Endothelial cell of umbilical vein (primary cell): ENCODE measurements around the gene UBE2Q2. TPM values are rescaled to one million over a fixed set of nuclear protein-coding genes. Genes with fewer than 3 reads are reported as not detected.

Experiments used
- BruUV-seq: library from RNA; stranded (reverse); fragments of 400-500 nt; replicated peaks from 2 replicates; lab custom pipeline; 2021; lab: Mats Ljungman, UMichigan
- CTCF ChIA-PET: fragments of 300-600, 350-600 bp; sonication (Branson Sonifier 250); formaldehyde crosslinking; loops from one replicate; lab custom pipeline; 2021; ENCODE audit warnings: antibody characterized with exemption, inconsistent platforms; lab: Charles Lee
- POLR2A ChIA-PET: fragments of 300-600, 350-600 bp; sonication (Branson Sonifier 250); formaldehyde crosslinking; loops from one replicate; lab custom pipeline; 2021; ENCODE audit warnings: antibody characterized with exemption, inconsistent platforms; lab: Charles Lee
- DNase-seq: peaks from one replicate; pipeline ENCODE4 v3.0.0-alpha.2; 2011; ENCODE audit warnings: low read depth, low spot score
- FAIRE-seq: peaks from 2 replicates; lab custom pipeline; 2011; peaks lifted over from hg19 to GRCh38; lab: Jason Lieb, UNC
- H2AFZ ChIP-seq: 2 replicates; pipeline ENCODE4 v1.6.0; 2012; ENCODE audit warnings: low read depth, low read length, control low read depth, inconsistent platforms
- H3K27ac ChIP-seq: 2 replicates; pipeline ENCODE4 v1.5.1; 2011; ENCODE audit warnings: low read depth, mild to moderate bottlenecking, control low read depth, low read length, moderate library complexity; ENCODE audit not compliant: insufficient read depth
- H3K27me3 ChIP-seq, 2 experiments: 2 replicates each; pipeline versions ENCODE4 v1.6.0 to v1.6.1; 2011; ENCODE audit warnings: low read length in 2 of 2, mixed read lengths in 1 of 2; ENCODE audit not compliant: control insufficient read depth in 2 of 2, insufficient read depth in 2 of 2
- H3K36me3 ChIP-seq, 2 experiments: 2 replicates in 1 of 2; 3 replicates in 1 of 2; pipeline ENCODE4 v1.5.1; 2011; ENCODE audit warnings: low read length in 2 of 2, mild to moderate bottlenecking in 1 of 2, moderate library complexity in 1 of 2; ENCODE audit not compliant: control insufficient read depth in 2 of 2, insufficient read depth in 2 of 2; ENCODE audit errors: extremely low read depth in 1 of 2
- H3K4me1 ChIP-seq: 3 replicates; pipeline ENCODE4 v1.5.1; 2011; ENCODE audit warnings: mild to moderate bottlenecking, low read length; ENCODE audit not compliant: control insufficient read depth, insufficient read depth; ENCODE audit errors: extremely low read depth
- H3K4me2 ChIP-seq: 2 replicates; pipeline ENCODE4 v1.6.1; 2011; ENCODE audit warnings: low read length, control low read depth, mixed read lengths; ENCODE audit not compliant: insufficient read depth
- H3K4me3 ChIP-seq, 3 experiments: fragments of 200-600 bp in 1 of 3; sonication (generic), shearing (Covaris generic) in 1 of 3; replicated peaks in 1 of 3; 2 replicates each; pipeline ENCODE4 v1.5.1; 2011 to 2016; ENCODE audit warnings: control low read depth in 3 of 3, low read length in 3 of 3, mild to moderate bottlenecking in 2 of 3, inconsistent platforms in 1 of 3, low read depth in 1 of 3, moderate library complexity in 1 of 3; ENCODE audit not compliant: insufficient read depth in 1 of 3
- H3K79me2 ChIP-seq: 2 replicates; pipeline ENCODE4 v1.6.0; 2012; ENCODE audit warnings: low read length, inconsistent platforms; ENCODE audit not compliant: control insufficient read depth, insufficient read depth
- H3K9ac ChIP-seq: replicated peaks from 2 replicates; pipeline ENCODE3; 2011; ENCODE audit warnings: low read length, control low read depth; ENCODE audit not compliant: insufficient read depth; ENCODE audit errors: extremely low read depth
- H3K9me1 ChIP-seq: replicated peaks from 3 replicates; pipeline ENCODE4 v1.6.0; 2011; ENCODE audit warnings: mild to moderate bottlenecking, low read length; ENCODE audit not compliant: control insufficient read depth, insufficient read depth; ENCODE audit errors: extremely low read depth
- H3K9me3 ChIP-seq: replicated peaks from 2 replicates; pipeline ENCODE4 v1.5.1; 2012; ENCODE audit warnings: low read length, inconsistent platforms; ENCODE audit not compliant: control insufficient read depth, insufficient read depth
- H4K20me1 ChIP-seq: replicated peaks from 2 replicates; pipeline ENCODE3; 2011; ENCODE audit warnings: mild to moderate bottlenecking, low read length; ENCODE audit not compliant: control insufficient read depth, insufficient read depth; ENCODE audit errors: extremely low read depth
- EZH2 ChIP-seq: IDR thresholded peaks from 2 replicates; pipeline ENCODE4 v1.6.1; 2012; ENCODE audit warnings: borderline replicate concordance, low read depth, mild to moderate bottlenecking, moderate library complexity, low read length, inconsistent platforms; ENCODE audit not compliant: severe bottlenecking
- GATA2 ChIP-seq: IDR thresholded peaks from 2 replicates; pipeline ENCODE4 v1.7.0; 2011; ENCODE audit warnings: low read depth, mild to moderate bottlenecking, moderate library complexity, mixed read lengths, low read length; ENCODE audit not compliant: insufficient read length, insufficient read depth
- JUN ChIP-seq: IDR thresholded peaks from 2 replicates; pipeline ENCODE4 v1.6.1; 2011; ENCODE audit warnings: borderline replicate concordance, low read depth; ENCODE audit not compliant: insufficient read length, insufficient read depth
- MAX ChIP-seq: IDR thresholded peaks from 2 replicates; pipeline ENCODE4 v1.6.1; 2011; ENCODE audit not compliant: insufficient read depth, insufficient read length
- MYC ChIP-seq: IDR thresholded peaks from one replicate; pipeline ENCODE4 v1.6.1; 2011; ENCODE audit warnings: mild to moderate bottlenecking, low read depth, low read length
- POLR2A ChIP-seq: IDR thresholded peaks from 2 replicates; pipeline ENCODE4 v1.6.1; 2012; ENCODE audit warnings: low read depth, mild to moderate bottlenecking, control low read depth, low read length
- dilution Hi-C: fragments of 300-500 bp; cut with MboI; formaldehyde crosslinking; loops from one replicate; pipeline ENCODE4 v1.15.0; 2019; ENCODE audit warnings: low sequenced_read_pairs; ENCODE audit not compliant: extremely low pct_ligation_motif_present
- intact Hi-C: fragments of 100-400 bp; cut with micrococcal nuclease; formaldehyde crosslinking; loops from one replicate; pipeline ENCODE4 v1.10.0; 2022
- polyA plus RNA-seq, 4 experiments: library from polyadenylated mRNA; depleted of rRNA in 3 of 4; stranded (reverse) in 3 of 4; unstranded in 1 of 4; fragments of >200 nt; gene quantifications; 2 replicates each; pipeline versions ENCODE4 v1.2.1 to v1.2.3, GENCODE V29; 2011 to 2012; ENCODE audit warnings: missing spikeins in 1 of 4
- total RNA-seq: library from RNA; stranded (reverse); gene quantifications from 2 replicates; pipeline ENCODE4 v1.2.3, GENCODE V29; 2021
- TF ChIP-seq, protein P1 (sequence below), 2 donors: IDR thresholded peaks; 1 replicate in 1 of 2; 2 replicates in 1 of 2; pipeline ENCODE4 v1.5.1; 2011; ENCODE audit warnings: low read length in 2 of 2, mild to moderate bottlenecking in 2 of 2, moderate library complexity in 2 of 2, control low read depth in 1 of 2, inconsistent platforms in 1 of 2, low read depth in 1 of 2; ENCODE audit not compliant: insufficient read depth in 1 of 2; ENCODE audit errors: extremely low read depth in 1 of 2

Gene UBE2Q2
- total and polyA plus RNA-seq, 2 donors (not counting 3 experiments of a cell fraction or from before 2014, with no cell fraction given) = 12.9 to 32.8 TPM

DNA sequence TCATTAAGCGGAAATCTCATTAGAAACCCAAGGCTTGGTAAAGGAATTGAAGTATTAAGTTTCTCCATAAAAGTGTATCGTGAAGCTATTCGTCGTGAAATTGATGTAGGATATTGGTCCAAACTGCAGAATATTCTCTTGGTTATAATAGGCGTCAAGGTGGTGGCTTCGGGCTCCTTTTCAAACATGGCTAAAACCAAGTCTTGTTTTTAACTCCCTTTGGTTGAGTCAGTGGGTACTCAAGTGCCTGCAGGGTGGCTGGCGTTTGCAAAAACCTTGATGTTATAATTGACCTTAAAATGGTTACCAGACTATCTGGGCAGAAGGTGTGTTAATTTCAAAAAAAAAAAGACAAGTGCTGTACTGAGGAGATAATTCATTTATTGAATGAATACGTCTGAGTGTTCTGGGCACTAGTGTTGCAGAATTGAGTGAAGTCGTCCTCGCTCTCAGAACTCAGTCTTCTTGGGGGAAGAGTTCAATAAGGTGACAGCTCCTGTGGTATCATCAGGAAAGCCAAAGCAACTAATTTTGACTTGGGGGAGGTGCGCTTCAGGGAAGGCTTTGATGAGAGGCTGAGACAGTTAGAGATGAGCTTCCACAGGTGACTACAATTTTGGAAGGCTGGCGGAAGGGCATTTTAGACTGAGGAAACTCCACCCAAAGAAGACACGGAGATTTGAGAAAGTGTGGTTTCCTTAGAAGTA is 1.5 kb downstream of the UBE2Q2 start:
- ChIA-PET POLR2A (no interaction called here), CTCF (interaction anchor here (0.8 kb wide), 1 partner anchor 35 kb away, joined by 3 read pairs; no protein-coding TSS in a partner anchor)
- H3K4me3 ChIP-seq = peak overlapping the region; percentile 74 to 99 (median 83)
- H4K20me1 ChIP-seq = peaks cover 4% of the 10 kb centered on the region
- H3K9ac ChIP-seq = peak overlapping the region; percentile 94
- no peaks in the 10 kb centered on the region for H3K27me3 ChIP-seq
- no peaks in the 10 kb centered on the region for H3K9me1 ChIP-seq
- H3K36me3 ChIP-seq = no peaks in the 10 kb centered on the region
- H2AFZ ChIP-seq = peak overlapping the region; percentile 19
- dilution Hi-C loops (no loop called here), intact Hi-C loops (loop anchor here (1.0 kb wide), 1 partner anchor 59 kb away; the partner anchor contains the start of gene FBXO22)
- H3K4me1 ChIP-seq = peaks cover 19% of the 10 kb centered on the region
- peak overlapping the region; percentile 76 for H3K4me2 ChIP-seq
- no TSS peak for BruUV-seq
- H3K27ac ChIP-seq = no peak overlapping the region
- no peak for DNase-seq
- no peak for TF ChIP-seq POLR2A
- TF ChIP-seq, protein P1, sequence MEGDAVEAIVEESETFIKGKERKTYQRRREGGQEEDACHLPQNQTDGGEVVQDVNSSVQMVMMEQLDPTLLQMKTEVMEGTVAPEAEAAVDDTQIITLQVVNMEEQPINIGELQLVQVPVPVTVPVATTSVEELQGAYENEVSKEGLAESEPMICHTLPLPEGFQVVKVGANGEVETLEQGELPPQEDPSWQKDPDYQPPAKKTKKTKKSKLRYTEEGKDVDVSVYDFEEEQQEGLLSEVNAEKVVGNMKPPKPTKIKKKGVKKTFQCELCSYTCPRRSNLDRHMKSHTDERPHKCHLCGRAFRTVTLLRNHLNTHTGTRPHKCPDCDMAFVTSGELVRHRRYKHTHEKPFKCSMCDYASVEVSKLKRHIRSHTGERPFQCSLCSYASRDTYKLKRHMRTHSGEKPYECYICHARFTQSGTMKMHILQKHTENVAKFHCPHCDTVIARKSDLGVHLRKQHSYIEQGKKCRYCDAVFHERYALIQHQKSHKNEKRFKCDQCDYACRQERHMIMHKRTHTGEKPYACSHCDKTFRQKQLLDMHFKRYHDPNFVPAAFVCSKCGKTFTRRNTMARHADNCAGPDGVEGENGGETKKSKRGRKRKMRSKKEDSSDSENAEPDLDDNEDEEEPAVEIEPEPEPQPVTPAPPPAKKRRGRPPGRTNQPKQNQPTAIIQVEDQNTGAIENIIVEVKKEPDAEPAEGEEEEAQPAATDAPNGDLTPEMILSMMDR (IDR thresholded peaks at IDR 0.05; ENCODE audit: extremely low read depth in 1 of 2, insufficient read depth in 1 of 2, low read depth in 1 of 2, low read length in 2 of 2) = no peak
- no peak for TF ChIP-seq JUN
- no peak for TF ChIP-seq MAX
- TF ChIP-seq GATA2 = no peak
- no peak for TF ChIP-seq MYC
- TF ChIP-seq EZH2 = no peak
- H3K9me3 ChIP-seq = no peaks in the 10 kb centered on the region
- peaks cover 54% of the 10 kb centered on the region for H3K79me2 ChIP-seq
- no peak for FAIRE-seq
